HG02870 (cell line): Measurements from ENCODE around the gene CRLF1.

Experiments
- ATAC-seq: cut with Tn5 transposase; IDR thresholded peaks from one replicate; pipeline ENCODE4 v1.9.1; 2021; ENCODE audit warnings: mild to moderate bottlenecking, moderate library complexity; ENCODE audit not compliant: unreplicated experiment

The CRLF1 gene

DNA sequence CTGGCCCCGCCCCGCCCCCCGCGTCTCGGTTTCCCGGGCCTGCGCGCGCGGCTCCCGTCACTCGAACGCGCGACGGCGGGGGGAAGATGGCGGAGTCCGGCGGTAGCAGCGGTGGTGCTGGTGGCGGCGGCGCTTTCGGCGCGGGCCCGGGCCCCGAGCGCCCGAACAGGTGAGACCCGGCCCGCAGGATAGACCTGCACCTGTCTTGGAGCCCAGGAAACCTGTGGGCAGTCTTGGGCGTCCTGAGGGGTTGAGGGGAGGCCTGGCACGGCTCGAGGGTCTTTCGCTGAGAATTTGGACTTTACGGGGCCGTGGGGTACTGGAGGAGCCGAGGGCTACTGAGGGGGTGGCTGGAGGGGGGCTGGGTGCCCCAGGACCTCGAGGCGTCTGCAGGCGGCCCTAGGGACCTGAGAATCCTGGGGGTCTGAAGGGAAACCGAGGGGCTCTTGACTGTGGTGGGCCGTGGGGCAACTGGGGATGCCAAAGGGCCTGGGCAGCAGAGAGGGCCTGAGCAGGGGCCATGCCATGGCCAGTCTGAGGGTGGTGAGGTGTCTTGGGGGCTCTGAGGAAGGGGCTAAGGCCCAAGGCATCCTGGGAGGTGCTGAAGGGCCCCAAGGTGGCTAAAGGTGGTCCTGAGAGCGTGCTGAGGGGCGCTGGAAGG is 30.5 kb upstream of the CRLF1 start, which contains the start of gene KLHL26:
Gene KLHL26, plus strand, starts transcription at position 60 of the 661 bp plus-strand sequence. Its CDS starts 27 bp downstream, at position 87.
- no peak for ATAC-seq

GRCh38 chr19:18636183-18636968 is 29.8 kb upstream of the CRLF1 start:
- peak; percentile 85 for ATAC-seq

DNA sequence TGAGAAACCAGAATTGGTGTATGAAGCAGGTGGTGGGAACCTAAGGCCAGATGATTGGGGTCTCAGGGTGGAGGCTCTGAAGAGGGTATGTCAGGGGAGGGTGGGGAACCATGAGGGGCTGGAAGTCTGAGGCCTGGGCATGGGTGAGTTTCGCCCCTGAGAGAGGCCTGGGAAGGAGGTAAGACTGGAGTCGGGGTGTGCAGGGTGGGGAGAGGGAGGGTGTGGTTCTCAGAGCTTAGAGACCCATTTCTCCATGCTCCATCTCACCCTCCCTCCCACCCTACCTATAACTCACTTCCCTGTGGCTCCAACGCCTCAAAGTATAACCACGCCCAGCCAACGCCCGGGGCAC is 29.2 kb upstream of the CRLF1 start:
- no peak for ATAC-seq

- no peak for ATAC-seq
Measured at GRCh38 chr19:18634612-18635297, 28.2 kb upstream of the CRLF1 start.

DNA sequence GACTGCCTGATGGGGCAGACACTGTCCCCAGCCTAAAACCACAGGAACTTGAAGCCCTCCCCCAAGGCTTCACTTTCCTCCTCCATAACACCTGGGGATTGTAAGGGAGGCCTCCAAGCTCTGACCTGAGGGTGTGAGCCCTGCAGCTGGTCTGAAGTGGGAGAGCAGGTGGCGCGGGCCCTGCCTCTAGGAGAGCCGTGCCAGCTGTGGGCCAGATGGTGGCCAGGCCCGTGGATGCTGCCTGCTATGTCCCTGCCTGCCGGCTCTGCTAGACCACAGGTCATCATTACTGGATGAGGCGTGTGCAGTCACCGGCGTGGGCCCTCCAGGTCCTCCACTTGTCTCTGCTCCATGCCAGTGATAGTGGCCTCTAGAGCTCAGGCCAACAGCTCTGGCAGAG is 26.7 kb upstream of the CRLF1 start:
- ATAC-seq: no peak

DNA sequence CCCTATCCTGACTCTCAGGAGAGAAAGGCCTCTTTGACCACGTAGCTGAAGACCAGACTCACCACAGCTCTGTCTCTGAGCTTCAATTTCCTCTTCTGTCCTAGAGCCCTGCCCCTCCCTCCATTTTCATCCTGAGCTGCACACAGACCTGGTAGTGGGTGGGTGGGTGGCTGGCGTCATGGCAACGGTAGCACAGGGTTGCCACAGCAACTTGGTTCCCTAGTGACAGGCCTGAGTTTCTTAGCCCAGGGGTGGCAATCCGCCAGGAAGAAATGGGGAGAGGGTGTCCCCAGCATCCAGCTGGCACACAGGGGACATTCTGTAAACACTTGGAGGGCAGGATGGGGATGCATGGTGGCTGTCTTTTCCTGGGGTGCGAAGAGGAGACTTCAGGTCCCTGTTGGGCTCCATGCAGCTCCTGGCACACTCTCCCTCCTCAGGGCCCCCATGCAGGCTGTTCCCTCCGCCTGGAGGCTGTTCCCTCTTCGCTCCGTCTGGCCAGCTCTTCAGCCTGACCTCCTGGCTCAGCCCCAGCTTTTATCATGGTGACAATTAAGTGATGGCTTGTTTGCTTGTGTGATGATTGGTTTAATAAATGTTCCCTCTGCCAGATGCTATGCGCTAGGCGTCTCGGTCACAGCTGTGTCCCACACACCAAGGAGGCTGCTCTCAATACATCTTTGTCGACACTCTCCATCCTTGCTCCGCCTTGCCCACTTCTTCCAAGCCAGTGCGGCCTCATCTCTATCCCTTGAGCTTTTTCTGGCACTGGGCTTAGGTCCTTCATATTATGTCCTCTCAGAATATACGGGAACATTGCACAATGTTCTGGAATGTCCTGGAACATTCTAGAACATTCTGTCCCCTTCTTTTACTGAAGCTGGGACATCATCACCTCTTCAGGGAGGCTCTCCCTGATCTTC is 22.8 kb upstream of the CRLF1 start:
- no peak for ATAC-seq

DNA sequence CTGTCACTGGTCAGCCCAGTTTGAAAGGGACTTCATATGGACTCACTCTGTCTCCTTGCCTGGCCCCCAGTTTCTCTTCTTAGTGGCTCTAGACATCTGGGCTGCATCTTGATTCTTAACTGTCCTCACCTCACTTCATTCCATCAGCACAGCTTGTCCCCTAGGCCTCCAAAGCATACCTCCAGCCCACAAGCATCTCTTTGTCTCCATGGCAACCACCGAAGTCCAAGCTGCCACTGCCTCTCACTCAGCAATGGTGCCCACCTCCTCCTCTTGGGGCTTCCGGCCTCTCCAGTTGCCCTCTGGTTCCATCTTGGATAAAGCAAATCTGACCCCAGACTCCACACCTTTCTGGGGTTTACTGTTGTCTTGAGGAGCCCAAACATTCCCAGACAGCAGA is 20.3 kb upstream of the CRLF1 start:
- no peak for ATAC-seq

DNA sequence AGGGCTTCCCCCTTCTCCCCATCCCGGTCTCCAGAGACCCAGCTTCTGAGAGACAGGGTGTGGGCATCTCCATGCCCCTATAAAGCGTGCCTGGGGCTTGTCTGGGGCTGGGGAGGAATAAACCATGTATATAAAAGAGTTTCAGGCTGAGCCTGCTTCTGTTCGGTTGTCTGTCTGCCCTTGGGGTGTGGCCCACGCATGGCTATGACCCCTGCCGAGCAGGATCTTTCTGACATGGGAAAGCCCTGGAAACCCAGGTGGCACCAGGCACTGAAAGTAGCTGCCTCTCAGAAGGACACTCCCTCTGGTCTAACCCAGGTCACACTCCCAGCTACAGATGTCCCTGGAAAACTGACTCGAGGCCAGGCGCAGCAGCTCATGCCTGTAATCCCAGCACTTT is 14.3 kb upstream of the CRLF1 start:
- ATAC-seq: no peak

- no peak for ATAC-seq
Measured at GRCh38 chr19:18620311-18620710, 13.7 kb upstream of the CRLF1 start.

GRCh38 chr19:18618236-18618635 is 11.6 kb upstream of the CRLF1 start:
- no peak for ATAC-seq

DNA sequence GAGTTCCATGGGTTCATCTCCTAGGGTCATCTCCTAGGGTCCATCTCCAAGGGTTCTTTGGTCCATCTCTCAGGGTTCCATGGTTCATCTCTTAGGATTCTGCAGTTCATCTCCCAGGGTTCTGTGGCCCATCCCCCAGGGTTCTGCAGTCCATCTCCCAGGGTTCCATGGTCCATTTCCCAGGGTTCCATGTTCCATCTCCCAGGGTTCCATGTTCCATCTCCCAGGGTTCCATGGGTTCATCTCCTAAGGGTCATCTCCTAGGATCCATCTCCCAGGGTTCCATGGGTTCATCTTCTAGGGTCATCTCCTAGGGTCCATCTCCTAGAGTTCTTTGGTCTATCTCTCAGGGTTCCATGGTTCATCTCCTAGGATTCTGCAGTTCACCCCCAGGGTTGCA is 11.0 kb upstream of the CRLF1 start:
- ATAC-seq: no peak

DNA sequence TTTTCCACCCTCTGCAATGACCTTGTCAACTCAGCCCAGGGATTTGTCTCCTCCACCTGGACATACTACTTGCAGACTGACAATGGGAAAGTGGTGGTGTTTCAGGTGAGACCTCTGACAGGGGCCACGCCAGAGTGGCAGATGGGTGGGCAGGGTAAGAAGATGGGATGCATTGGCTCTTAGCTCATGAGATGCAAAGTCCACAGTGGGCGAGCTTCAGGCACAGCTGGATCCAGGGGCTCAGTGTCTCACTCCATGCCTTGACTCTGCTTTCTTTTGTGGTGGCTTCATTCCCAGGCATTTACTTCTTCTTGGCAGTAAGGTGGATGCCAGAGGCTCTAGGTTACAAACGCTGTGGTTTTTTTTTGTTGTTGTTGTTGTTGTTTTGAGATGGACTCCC is 9.4 kb upstream of the CRLF1 start:
- ATAC-seq: no peak

GRCh38 chr19:18613589-18614234 is 7.1 kb upstream of the CRLF1 start:
- ATAC-seq: no peak

DNA sequence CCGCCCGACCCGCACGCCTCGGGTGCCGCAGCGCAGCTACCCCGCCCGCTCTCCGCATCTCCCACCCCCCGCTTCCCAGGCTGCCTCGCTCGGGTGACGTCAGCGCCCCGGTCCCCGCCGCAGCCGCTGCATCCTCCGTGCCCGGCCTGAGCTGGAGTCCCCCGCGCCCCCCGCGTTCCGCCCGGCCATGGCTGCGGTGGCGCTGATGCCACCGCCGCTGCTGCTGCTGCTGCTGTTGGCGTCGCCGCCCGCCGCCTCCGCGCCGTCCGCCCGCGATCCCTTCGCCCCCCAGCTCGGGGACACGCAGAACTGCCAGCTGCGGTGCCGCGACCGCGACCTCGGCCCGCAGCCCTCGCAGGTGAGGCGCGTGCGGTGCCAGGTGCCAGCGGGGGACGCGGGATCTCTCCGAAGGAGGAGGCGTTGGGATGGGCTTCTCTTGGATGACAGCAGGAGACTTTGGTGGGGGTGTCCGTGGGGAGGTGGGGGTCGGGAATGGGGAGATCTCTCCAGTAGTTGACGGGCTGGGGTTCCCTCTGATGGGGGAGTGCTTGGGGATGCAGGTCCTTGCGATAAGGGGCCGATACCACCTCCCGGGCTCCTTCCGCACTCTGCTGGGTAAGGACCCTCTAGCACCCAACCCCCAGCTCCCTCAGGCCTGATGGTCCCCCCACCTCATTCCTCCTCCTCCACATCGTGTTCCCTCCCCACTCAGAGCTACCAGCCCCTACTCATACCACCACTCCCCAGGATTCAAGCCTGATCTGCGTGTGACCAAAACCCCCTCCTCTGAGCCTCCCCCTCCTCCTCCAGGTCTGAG is 6.4 kb upstream of the CRLF1 start, which contains the start of gene TMEM59L:
Gene TMEM59L, plus strand, starts transcription at position 99 of the 817 bp plus-strand sequence. Its CDS starts 89 bp downstream, at position 188.
- no peak for ATAC-seq

DNA sequence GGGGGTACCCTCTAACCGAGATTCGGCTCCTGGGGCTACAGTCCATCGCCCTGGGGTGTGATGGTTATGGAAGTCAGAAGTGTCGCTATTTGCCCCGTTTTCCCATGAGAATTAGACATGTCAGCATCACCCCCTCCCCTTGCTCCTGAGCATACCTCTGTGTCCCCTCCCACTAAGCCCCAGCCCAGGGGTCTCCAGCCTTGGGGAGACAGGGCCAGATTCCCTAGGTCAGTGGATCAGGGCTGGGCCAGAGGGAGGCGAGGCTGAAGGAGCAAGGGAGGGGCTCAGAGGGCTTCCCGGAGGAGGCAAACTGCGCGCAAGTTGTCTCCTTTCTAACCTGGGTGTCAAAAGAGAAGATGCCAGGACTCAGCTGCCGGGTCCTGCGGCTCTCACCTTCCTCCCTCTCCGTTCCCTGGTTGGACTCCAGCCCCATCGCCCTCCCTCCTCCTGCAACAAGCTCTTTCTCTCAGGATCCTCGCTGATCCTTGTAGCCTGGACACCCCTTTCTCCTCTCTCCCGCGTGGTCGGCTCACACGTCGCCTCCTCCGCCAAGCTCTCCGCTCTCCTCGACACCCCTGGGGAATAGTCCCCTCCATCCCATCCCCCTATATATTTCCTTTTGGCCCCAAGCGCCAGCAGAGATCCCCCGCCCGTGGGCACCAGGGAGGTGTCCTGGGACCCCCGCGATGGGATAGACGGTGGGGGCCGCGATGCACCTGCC is 5.6 kb upstream of the CRLF1 start:
- ATAC-seq: no peak

DNA sequence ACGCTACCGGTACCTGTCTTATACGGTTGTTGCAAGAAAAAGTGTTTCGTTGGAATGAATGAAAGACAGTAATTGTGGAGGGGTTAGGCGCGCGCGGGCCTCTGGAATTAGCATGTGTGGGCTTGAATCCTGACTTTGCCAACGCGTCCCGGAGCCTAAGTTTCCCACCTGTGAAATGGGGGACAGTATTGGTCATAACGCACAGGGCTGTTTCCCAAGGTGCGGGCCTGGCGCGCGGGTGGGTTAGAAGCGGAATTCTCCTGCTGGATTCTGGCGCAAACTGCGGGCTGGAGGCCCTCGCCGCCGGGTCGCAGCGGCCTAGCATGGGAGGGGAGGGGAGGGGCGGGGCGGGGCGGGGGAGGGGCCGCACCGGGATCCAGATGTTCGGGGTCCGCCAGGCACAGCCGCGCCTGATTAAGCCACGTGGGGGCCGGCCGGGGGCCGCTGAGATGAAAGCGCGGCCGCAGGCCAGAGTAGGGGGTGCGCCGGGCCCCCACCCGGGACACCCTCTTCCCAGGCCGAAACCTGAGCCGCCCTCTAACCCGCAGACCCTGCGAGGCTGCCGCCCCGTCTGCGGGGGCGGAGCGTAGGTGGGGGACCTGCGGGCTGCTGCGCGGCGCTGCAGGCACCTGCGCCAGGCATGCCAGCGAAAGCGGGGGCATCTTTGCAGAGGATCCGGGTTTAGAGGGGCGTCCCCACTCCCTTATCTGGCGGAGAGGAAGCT is 4.9 kb upstream of the CRLF1 start:
- no peak for ATAC-seq

DNA sequence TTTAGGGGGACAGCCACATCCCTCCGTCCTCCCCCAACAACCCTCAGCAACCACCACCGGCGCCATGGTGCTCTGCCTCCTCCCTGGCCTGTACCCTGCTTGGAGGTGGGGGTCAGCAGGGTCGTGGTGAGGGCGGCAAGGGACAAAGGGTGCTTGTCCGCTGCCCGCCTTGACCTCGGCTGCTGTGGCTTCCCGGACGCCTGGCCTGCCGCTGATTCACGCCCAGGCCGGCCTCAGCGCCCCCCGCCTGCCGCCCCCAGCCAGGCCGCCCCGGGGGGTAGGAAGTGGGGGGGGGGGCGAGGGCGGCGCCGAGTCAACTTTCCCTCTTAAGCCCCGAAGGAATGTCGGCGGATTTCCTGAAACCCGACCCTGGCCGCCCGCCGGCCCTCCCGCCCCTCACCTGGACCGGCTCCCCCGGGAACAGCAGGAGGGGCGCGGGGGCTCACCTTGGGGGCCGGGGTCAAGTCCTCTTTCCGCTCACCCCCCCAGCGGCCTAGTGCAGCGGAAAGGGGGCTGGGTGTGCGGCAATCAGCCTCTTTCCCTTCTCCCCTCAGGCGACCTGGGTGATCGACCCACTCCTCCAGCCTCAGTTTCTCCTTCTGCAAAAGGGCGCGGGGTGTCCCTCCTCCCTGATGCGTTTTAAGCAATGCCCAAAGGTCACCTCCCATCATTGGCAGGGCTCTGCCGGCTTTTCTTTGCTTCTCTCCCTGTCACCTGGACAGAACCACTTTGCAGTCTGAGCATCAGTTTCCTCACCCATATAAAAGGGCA is 4.1 kb upstream of the CRLF1 start:
- ATAC-seq: no peak

DNA sequence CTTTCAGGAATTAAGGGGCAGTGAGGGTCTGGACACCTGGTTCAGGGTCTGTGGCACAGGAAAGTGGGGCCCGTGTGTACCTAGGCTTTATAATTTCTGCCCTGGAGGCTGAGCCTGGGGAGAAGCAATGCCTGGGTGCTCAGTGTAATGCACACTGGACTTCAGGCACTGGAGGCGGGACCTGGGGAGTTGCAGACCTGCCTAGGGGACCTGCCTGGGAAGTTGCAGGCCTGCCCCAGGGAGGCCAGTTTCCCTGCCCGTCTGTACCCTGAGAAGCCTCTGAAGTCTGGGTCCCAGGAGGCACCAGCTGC is 3.6 kb upstream of the CRLF1 start:
- no peak for ATAC-seq
